HG02571 (cell line): Measurements from ENCODE around the gene HOPX.
A peak's percentile ranks its signal among the peaks of the same experiment; 100 is the strongest.
"Not testable (repeated sequence)": the region's sequence is repeated elsewhere in the genome, so short reads cannot be mapped to it uniquely, and the experiment has no call there.

Source experiments
- ATAC-seq: cut with Tn5 transposase; IDR thresholded peaks from one replicate; pipeline ENCODE4 v1.9.1; 2021; ENCODE audit warnings: mild to moderate bottlenecking, moderate library complexity; ENCODE audit not compliant: unreplicated experiment

HOPX gene

DNA sequence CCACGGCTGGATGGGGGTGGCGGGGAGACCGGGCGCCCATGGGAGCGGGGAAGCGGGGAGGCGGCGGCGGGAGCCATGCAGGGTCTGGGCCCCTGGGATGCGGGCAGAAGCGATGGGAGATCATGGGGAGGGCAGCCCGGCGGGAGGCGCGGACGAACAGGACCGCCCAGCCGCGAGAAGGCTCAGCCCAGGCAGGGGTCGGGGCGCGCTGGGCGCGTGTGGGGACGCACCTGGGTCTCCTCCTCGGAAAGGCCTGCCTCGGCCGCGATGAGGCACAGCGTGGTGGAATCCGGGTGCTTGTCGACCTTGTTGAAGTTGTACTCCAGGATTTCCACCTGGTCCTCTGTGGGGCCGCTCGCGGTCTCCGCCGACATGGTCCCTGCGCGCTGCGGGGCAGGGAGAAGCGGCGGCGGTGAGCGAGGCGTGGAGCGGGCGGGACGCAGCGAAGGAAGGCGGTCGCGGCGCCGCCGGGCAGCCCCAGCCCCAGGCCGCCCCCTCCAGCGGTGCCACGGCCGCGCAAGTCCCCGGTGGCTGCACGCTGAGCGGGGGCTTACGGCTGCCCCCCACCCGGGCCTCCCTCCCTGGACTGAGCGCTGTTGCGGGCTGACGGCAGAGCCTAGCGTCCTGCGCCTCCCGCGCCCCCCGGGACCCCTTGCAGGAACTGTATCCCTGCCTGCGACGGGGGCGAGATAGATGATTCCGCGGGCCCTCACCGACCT lies 25.3 kb downstream of the HOPX start:
- peak; percentile 23 for ATAC-seq

DNA sequence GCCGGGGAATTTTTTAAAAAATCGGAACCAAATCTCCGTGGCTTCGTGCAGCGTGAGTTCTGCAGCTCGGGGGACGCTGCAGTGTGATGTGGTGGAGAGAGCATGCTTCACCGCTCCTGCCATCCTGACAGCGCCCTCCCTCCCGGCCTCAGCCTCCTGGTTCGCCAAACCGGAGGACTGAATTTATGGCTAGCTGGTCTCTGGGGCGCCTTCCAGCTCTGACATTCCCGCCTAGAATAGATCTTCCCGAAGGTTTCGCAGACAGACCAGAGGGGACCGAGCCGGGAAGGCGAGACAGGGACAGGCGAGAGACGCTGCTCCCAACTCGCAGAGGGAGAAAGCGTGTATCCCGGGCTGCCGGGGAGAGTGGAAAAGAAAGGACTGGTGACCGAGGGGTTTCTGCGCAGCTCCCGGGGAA lies 25.9 kb downstream of the HOPX start:
- peak; percentile 10 for ATAC-seq

DNA sequence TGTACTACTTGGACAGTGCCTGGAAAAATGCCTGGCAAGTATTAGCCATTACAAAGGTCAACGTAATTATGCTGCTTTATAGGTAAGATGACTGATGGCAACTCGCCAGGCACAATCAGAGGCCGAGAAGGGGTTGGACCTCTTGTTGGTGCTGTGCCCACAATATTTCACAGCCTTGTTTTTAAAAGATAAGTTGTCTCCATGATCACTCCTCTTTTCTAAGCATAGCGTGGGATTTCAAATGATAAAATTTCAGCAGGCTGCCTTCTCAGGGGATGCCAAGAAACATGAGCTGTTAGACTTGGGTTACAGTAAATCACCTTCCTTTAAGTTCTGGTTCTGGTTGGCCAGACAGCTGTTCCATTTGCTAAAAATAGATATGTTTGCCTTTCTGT lies 26.9 kb downstream of the HOPX start:
- ATAC-seq = no peak

DNA sequence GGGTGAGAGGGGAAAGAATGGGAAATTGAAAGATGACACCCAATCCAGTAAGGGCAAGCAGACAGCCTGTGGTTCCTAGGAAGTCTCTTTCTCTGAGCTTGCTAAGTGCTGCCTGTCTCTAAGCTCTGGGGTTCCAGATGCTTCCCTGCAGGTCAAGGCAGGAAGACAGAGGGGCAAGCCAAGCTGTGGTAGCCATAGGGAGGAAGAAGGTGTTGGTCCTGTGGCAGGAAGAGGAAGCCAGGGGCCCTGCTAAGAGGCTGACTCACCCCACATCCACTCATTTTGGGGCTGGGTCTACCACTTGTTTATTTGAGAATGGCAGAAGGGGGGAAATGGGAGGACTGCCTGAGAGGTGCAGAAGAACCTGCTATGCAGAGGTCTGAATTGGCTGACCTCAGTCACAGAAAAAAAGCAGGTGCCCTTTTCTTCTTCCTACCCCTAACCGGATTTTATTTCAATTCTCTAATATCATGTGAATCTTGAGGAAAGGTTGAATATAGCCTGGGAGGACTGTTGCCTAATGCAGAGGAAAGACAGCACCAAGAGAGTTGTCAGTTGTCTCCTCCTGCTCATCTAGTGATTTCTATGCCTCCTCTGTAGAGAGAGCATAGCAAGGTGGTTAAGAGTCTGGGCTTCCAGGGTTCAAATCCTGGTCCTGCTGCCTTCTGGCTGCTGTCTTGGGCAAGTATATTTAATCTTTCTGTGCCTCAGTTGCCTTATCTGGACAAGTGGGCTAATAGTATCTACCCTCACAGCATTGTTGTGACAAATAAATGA lies 27.4 kb downstream of the HOPX start:
- no peak for ATAC-seq

DNA sequence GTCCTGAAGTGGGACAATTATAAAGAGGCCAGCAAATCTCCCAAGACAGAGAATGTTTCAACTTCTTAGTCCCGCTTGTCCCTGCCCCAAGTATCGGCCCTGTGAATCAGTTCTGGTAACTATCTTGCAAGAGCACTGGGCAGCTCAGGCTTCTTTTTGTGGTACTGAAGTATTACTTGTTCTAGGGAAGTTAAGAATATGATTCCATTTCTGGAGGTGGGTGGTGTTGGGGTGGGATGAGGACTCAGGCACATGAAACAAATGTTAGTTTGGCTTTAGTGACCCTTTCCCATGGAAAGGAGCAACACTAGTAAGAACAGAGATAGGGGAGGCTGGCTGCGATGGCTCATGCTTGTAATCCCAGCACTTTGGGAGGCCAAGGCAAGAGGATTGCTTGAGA lies 28.9 kb downstream of the HOPX start:
- ATAC-seq = no peak

DNA sequence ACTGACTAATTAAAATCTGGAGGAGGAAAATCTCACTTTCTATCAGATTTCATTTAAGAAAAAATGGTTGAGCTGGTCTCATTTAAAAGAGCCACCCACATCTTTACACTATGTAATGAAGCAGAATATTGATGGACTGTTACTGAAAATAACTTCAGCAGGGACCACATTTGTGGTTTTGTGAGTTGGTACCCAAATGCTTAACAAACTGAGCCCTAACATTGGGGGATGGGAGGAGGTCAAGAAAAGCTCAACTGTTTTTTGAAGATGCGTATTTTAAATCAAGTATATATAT lies 30.1 kb downstream of the HOPX start:
- no peak for ATAC-seq

DNA sequence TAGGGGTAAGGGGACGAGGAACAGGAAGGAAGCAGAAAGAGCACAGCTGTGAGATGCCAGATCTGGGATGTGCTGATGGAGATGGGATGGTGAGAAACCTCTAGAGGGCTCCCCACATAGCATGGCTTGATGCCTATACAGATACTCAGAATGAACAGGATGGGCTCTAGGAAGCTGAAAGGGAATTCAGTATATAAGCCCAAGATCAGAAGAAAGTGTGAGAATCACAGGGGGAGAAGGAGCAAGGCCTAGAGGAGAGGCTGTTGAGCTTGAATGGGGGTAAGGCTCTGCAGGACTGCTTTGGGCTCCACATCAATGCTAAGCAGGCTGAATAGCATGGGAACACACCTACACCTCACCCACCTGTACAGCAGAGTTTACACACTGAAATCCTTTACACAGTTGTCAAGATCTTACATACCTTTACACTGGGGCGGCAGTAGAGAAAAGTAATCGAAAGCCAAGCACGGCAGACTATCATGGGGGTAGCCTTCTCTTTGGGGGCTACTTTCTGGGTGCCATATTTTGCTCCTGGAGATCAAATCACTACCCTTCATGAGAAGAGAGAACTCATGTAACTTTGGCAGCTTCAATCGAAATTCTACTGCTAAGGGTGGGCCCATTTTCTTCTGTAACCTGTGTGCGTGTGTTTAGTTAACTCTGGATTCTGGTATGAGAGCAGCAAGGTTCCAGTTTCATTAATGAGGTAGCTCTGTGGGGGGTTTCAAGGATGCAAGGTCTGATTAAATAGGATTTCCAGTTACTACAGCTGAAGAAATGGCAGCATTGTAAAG lies 30.6 kb downstream of the HOPX start:
- ATAC-seq = no peak

DNA sequence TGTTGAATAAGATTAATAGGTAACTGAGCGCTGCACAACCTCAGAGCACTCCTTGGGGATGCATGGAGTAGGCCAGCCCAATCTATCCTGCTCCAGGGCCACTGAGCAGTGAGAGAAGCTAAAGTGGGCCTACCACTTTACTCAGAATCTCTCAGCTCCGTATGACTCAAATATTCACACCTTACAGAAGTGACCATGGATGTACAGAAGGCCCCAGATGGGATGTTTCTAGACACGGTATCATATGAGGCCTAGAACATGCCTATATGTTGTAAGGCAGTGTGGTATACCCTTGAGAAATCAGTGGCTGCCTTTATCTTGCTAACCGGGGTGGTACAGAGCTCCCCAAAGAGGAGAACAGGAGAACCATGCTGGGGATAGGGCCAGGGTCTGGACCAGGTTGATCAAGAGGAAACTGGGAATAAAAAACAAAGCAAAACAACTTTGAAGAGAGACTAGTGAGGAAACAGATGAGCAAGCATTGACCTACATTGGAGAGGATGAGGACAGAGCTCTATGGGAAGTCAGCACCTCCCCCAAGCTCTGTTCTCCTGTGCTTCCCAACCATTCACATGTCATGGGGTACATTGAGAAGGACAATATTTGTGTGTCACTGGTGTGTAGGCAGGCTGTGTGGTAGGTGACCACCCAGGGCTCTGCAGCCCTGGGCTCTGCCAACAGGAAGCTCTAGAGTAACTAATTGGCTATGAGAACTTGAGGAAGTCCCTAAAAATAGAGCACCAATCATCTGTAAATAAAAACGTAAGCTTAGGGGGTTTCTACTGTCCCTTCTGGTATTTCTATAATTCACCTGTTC lies 31.4 kb downstream of the HOPX start:
- ATAC-seq = no peak

DNA sequence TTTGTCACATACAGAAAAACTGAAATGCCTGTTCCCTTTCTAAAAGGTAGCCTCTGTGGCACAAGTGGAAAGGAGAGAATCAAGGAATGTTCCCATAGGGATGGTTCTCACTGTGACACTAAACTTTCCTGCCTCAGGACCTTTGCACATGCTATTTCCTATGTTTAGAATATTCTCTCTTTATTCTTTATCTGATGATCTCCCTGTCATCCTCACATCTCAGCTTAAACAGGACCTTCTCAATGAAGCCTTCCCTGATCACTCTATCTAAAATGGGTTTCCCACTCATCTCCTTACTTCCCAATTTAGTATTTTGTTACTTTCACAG lies 32.3 kb downstream of the HOPX start:
- ATAC-seq = no peak

DNA sequence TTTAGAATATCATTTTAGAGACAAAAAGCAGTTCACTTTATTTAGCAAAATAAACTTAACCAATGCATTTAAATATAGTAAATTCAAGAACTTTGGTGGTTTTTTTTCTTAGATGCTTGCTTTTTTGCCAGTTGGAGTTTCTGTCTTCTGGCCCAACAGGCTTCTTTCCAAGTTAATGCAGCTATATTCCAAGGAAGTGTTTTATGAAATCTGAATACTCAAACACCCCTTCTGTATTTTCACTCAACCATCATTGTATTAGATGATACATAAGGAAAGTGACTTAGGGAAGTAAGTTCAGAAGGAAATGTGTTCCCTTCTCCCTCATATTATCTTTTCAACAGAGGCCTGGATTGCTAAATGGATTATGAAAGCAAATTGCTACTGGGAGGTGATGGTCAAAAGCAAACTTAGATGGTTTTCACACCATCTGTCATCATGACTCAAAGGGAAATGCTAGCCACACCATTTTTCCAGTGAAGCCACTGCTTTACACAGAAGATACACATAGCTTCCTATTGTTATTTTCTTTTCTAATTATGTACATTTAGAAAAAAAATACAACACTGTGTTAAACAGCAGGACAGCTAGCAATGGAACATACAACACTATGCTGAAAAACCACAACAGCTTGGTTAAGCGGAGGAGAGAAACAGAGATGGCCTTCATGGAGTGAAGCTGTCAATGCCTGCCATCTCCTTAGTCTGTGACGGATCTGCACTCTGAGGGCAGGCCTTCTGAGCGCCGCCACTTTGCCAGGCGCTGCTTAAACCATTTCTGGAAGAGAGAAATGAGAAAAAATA lies 32.9 kb downstream of the HOPX start:
- no peak for ATAC-seq

DNA sequence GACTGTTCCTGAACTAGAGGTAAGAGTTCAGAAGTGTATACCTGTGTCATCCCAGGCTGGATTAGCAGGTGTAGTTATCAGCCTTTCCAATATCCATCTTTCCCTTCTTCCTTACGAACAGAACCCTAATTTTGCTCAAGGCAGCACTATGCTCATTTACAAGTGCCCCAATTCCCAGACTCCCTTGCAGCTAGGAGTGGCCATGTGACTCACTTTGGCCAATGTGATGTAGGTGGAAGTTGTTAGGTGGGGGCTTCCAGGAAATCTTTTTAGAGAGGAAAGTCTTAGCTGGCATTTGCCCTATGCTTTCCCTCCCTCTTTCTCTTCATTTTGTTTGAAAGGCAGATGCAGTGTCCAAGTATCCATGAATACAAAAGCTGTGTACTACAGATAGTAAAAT lies 34.8 kb downstream of the HOPX start:
- ATAC-seq = no peak

DNA sequence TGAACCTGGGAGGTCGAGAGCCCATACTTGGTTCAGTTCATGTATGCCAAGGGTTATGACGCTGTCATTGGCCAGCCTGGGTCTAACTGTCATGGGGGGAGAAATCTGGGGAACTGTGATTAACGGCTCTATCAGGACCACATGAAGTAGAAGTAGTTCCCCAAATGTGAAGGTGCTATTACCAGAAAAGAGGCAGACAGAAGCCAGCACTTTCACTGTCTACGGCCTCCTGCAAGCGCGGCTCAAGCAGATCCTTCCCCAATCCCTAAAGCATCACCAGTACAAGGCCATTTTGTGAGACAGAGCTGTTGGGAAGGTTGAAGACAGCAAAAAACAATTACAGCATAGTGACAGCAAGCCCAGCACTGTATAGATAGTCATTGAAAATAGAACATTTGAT lies 37.5 kb downstream of the HOPX start:
- ATAC-seq = no peak

DNA sequence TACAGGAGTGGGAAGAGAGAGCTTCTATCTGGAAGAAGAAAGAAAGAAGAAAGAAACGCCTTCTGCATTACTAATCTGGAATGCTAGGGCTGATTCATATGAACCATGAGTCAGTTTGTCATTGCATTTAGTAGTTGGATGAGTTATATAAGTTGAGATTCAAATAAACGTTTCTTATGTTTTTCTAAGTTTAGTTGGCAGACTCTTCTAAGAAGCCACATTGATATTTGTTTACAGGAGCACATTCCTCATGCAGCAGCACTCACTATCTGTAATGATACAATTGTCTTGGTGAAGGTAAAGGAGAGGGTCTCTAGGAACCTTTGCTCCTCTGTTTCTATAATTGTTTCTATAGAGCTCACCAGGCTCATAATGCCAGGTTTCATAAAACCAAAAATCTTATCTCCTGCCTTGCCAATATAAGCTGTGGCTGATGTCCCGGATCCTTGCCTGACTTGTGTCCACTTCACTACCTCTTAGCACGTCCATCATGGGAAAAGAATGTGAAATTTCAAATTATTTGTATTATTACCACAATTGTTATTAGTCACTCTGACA lies 39.5 kb downstream of the HOPX start:
- no peak for ATAC-seq

DNA sequence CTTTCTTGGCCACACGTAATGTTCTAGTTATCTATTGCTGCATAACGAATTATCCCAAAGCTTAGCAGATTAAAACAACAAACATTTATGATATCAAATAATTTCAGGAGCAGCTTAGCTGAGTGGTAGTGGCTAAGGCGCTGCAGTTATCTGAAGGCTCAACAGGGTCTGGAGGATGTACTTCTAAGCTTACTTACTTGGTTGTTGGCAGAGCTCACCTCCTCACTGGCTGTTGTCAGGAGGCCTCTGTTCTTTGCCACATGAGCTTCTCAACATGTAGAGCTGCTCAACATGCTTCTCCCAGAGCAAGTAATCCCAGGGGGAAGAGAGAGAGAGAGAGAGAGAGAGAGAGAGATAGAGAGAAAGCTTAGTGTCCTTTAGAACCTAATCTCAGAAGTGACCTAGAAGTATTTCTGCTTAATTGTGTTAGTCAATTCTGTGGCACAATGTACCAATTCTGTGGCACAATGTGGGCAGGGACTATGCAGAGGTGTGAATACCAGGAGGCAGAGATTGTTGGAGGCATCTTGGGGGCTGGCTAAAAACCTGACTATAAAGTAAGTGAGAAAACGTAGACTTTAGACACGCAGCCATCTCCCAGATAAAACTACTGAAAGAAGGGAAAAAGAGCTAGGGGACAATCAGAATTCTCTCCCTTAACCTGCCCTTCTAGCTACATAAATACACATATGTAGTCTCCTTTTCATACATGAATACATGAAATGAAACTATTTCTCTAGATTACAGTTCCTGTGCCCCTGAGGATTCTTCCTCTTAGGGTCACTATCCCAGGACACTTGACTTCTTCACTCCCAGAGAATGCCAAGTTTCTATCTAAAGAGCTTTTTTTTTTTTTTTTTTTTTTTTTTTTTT lies 40.2 kb downstream of the HOPX start:
- no peak for ATAC-seq

DNA sequence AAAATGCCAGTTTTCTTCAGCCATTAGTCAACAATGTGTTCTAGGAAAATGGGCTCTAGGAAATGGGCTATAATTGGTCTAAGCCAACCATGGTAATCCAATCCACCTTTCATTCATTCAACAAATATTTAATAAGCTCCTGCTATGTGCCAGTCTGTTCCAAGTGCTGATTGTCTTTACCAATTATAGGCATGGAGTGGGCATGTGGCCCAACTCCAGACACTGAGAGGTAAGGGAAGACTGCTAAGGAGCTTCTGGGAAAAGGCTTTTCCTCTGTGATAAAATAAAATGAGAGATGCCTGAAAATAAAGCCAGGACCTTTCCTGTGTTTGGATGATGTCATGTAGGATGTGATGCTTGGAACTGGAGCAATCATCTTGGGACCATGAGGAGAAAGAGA lies 43.3 kb downstream of the HOPX start:
- no peak for ATAC-seq

DNA sequence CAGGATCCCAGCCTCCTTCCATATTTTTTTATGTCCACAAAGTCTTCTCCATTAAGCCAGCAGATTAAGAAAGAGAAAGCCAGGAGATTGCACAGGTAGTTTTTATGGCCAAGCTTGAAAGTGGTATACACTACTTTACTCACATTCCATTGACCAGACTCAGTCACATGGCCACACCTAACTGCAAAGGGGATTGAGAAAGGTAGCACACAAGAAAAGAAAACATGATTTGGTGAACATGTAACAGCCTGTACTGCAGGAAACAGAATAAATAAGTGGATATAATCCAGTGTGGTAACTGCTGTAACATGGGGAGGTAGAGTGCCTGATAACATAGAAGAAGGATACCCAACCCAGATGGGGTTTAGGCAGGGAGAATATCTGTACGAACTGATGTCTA lies 43.9 kb downstream of the HOPX start:
- ATAC-seq = no peak

DNA sequence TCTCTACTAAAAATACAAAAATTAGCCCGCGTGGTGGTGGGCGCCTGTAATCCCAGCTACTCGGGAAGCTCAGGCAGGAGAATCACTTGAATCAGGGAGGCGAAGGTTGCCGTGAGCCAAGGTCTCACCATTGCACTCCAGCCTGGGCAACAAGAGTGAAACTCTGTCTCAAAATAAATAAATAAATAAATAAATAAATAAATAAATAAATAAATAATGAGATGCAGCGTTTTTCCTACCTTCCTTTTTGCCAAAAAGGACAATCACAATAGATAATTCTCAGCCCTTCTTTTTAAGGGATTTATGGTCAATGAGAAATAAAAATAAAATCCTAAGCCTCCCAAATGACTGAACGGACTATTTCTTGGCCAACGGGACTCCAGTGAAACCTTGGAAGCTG lies 46.1 kb downstream of the HOPX start:
- not testable (repeated sequence) for ATAC-seq

DNA sequence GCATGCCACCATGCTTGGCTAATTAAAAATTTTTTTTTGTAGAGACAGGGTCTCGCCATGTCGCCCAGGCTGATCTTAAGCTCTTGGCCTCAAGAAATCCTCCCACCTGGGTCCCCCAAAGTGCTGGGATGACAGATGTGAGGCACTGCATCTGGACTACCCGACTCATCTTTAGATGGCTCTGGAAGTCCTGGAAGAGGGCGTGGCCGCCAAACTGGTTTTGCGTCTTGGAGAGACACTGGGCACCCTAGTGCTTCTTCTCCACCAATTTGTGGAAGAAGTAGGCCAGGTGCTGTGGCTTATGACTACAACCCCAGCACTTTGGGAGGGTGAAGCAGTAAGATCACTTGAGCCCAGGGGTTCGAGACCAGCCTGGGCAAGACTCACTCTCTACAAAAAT lies 47.6 kb downstream of the HOPX start:
- no peak for ATAC-seq
